NCI-H1105 (cell line): ENCODE data around the gene CCDC88C.

Experiments
- DNase-seq: peaks from one replicate; lab custom pipeline; 2025; lab: John Stamatoyannopoulos, UW

CCDC88C gene

DNA sequence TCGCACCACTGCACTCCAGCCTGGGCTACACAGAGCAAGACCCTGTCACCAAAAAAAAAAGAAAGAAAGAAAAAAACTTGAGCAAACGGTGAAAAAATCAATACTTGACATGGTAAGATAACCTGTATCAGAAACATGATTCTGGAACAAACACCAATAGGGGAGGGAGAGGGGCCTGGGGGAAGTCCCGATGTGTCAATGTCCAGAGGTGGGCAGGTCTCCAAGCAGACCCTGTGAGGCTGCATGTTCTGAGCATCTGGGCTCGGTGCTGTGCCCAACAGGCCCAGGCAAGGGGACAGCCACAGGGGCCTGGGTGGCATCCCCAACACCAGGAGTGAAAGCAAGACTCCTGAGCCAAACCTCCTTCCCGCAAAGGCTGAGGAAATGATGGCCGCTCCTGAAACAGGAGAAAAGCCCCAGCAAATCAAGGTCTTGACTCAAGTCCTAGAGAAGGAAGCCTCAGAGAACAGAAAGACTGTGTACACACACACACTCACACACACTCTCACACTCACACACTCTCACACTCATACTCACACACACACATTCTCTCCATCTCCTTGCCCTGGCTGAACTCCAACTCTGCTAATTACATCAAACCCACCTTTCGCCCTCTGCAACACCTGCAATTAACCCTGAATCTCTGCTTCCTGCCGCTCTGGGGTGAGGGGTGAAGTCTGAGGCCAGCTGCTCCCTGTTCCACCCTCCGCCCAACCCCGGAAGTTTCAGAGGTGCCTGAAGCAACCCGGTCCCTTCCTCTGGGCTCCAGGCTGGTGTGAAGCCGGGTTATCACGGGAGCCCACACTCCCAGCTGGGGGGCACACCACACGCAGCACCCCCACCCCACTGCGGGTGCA is 20.4 kb downstream of the CCDC88C start:
- DNase-seq, result peak; percentile 90

DNA sequence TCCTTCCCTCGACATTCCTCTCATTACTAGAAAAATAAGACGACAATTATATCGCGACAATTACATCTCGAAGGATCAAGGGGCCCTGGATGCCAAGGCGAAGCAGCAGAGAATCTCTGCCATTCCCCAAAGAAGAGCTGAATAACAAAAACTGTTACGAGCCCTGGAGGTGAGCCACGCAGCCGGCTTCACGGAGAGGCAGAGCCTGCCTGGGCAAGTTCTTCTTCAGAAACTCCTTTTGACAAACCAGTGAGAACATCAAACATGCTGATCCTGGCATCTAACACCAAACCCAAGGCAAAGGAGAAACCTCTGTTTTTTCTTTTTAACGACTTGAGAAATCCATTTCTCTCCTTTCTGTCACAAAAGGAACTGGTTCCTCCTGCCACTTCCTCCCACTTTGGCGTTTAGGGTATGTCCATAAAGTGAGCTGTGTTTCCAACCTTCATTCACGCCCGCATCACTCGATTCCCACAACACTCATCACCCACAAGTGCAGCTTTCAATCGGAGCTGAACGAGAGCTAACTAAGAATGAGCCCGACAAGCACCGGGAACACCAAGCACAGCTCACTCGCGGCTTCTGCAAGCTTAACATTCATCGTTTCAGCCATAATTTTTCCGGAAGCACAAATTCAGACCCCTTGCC is 21.5 kb downstream of the CCDC88C start:
- peak; percentile 69 for DNase-seq

DNA sequence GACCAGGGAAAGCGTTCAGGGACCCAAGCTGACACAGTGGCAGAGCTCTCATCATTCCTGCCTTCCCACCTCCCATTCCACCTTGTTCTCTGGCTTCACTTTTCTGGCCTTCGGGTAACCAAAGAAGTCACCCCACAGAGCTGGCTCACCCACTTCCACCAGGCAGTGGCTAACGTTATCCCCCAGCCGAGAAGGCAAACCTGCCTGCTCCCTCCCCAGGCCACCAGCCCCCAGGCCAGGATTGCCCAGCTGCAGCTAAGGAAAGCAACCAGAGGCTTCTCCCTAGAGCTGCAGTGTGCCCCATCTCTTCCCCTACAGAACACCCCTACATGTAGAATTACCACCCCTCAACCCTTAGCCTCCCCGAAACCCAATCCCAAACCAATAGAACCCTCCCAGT is 22.2 kb downstream of the CCDC88C start:
- no peak for DNase-seq

GRCh38 chr14:91394105-91395081 is 23.2 kb downstream of the CCDC88C start:
- no peak for DNase-seq

DNA sequence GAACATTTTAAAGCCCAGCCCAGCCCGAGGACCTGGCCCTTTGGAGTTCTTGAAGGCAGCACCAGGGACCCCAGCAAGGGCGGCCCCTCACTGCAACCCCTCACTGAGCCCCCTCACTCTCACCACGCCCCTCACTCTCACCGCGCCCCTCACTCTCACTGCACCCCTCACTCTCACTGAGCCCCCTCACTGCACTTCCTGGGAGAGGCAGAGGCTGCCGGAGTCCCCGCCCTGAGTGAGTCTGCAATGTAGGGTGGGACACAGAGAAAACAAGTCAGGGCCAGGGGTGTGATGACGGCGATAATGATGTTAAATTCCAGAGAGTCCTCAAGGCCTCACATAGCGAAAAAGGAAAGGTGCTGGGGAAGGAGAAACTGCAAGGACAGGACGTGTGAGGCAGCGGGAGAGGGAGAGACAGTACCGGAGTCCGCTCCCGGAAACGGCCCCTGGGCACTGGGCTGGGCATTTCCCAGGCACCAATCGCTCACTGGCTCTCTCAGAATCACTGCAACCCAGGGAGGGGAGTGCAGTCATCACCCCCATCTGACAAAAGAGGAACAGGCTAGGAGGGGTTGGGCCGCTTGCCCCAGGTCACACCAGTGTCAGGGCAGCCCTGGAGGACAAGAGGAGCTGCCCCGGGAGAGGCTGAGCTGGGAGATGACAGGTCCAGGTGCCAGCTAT is 24.9 kb downstream of the CCDC88C start:
- no peak for DNase-seq

- peak; percentile 39 for DNase-seq
Observed at GRCh38 chr14:91390165-91390778, 27.3 kb downstream of the CCDC88C start.

- no peak for DNase-seq
Observed at GRCh38 chr14:91389150-91389549, 28.5 kb downstream of the CCDC88C start.

DNA sequence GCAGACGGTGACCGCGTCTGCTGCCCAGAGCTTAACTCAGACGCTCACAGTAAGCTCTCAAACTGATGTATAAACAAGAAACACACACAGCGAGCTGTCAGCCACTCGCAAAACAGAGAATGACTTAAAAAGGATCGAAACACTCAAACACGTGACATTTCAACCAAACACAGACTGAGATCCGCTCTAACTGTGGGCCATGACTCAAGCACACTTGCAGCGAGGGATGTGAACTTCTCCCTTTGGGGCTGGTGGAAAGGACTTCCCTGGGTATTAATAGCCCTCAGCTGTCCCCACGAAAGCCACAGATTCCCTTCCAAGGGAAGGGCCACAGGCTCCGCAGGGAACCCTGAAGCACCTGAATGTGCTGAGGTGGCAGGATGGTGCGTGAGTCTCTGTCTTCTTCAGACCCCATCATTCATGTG is 29.1 kb downstream of the CCDC88C start:
- no peak for DNase-seq

DNA sequence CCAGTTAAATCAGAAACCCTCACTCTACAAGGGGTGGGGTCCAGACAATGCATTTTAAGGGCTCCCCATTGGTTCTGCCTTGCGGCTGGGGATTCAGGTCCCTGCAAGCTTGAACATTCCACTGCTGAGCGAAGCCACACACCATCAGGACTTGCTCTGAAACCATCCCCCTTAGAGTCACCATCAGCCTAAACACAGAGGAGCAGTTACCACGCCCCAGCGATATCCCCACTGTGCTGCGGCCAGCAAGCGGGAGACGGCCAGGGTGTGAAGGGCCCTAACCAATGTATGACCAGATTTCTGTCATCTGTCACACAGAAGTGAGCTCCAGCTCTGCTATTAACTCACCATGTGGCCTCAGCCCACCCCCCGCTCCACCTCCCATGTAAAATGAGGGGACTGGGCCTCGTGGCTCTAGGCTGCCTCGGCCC is 29.7 kb downstream of the CCDC88C start:
- no peak for DNase-seq

- DNase-seq, result no peak
Observed at GRCh38 chr14:91387169-91387835, 30.3 kb downstream of the CCDC88C start.

DNA sequence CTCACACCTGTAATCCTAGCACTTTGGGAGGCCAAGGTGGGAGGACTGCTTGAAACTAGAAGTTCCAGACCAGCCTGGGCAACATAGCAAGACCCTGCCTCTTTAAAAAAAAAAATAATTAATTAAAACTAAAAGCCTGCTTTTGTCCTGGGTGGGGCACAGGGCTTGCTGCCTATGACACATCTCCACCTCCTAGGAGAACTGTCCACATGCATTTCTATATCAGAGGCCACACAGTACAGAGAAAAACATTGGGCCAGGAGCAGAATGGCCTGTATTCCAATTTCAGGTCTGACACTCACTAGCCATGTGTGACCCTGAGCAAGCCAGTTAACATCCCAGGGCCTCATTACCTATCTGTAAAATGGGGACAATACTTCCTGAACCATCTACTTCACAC is 31.9 kb downstream of the CCDC88C start:
- no peak for DNase-seq

- DNase-seq, result no peak
Observed at GRCh38 chr14:91385224-91385623, 32.4 kb downstream of the CCDC88C start.

DNA sequence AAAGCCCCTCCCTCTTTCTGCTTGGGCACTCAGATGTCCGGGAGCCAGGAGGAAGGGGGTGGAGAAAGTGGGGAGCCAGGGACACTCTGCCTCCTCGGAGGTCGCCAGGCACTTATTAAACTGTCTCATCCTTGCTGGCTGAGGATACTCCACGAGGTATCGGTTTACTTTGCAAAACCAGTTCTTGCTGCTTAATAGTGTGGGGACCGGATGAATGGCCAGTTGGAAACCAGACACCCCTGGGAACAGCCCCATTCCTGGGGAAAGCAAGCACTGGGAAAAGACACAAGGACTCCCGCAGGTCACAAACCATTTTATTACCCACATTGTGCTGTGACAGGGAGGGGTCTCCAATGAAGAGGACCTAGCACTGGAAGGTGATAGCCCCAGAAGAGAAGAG is 34.2 kb downstream of the CCDC88C start:
- DNase-seq, result no peak

GRCh38 chr14:91381801-91382670 is 35.6 kb downstream of the CCDC88C start:
- DNase-seq, result no peak

- peak; percentile 68 for DNase-seq
Observed at GRCh38 chr14:91380610-91381371, 36.8 kb downstream of the CCDC88C start.

DNA sequence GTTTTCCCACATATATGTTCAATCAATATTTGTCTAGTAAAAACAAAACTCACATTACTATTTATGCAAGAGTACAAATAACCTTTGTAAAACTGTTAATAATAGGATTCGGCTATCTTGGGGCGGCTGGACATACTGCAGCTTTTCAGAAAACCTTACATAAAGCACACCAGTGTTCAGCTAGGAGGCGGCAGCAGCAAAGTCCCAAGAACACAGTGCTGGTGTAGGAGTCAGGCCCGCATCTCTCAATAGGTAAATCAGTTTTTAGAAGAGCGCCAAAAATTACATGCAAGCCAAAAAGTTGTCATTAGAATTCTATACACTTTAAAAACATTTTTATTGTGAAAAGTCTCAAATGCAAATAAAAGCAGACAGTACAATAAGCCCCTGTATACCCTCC is 37.5 kb downstream of the CCDC88C start:
- no peak for DNase-seq

GRCh38 chr14:91379579-91379932 is 38.1 kb downstream of the CCDC88C start:
- DNase-seq, result no peak

- no peak for DNase-seq
Observed at GRCh38 chr14:91378930-91379578, 38.6 kb downstream of the CCDC88C start.
